ENCODE measurements around the gene PCDHGC4.

DNA sequence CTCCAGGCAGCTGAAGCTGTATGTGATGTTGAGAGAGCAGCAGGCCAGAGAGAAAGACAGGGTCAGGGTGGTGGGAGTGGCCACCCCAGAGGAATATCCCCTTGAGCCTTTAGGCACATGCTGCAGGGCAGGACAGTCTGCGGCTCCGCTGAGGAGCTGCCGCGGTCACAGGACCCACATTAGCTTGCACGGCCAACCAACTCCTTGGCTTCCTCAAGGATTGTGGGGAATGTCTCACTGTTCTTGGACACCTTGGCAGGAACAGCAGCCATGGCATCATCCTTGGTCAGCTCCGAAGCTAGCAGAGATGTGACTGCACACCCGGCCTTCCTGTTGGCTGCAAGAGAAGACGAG, 31.8 kb downstream of the PCDHGC4 start:
- TF ChIP-seq, protein P1, sequence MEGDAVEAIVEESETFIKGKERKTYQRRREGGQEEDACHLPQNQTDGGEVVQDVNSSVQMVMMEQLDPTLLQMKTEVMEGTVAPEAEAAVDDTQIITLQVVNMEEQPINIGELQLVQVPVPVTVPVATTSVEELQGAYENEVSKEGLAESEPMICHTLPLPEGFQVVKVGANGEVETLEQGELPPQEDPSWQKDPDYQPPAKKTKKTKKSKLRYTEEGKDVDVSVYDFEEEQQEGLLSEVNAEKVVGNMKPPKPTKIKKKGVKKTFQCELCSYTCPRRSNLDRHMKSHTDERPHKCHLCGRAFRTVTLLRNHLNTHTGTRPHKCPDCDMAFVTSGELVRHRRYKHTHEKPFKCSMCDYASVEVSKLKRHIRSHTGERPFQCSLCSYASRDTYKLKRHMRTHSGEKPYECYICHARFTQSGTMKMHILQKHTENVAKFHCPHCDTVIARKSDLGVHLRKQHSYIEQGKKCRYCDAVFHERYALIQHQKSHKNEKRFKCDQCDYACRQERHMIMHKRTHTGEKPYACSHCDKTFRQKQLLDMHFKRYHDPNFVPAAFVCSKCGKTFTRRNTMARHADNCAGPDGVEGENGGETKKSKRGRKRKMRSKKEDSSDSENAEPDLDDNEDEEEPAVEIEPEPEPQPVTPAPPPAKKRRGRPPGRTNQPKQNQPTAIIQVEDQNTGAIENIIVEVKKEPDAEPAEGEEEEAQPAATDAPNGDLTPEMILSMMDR (IDR thresholded peaks at IDR 0.05; ENCODE audit: extremely low read depth in 1 of 2, insufficient read depth in 1 of 2, low read depth in 1 of 2, low read length in 2 of 2), result no peak
- TF ChIP-seq JUN (IDR thresholded peaks at IDR 0.05; ENCODE audit: borderline replicate concordance, insufficient read depth, insufficient read length, low read depth), result no peak
- TF ChIP-seq EZH2 (IDR thresholded peaks at IDR 0.05; ENCODE audit: borderline replicate concordance, low read depth, low read length, severe bottlenecking), result no peak
- TF ChIP-seq POLR2A (IDR thresholded peaks at IDR 0.05; ENCODE audit: low read depth, low read length), result no peak
